PC-3 (cell line): ENCODE measurements around the gene CTAG1A.
"Not testable (repeated sequence)": the region's sequence is repeated elsewhere in the genome, so short reads cannot be mapped to it uniquely, and the experiment has no call there.

ENCODE experiments used
- CTCF ChIP-seq: fragments of 300-600 bp; sonication (generic); conservative IDR thresholded peaks from 2 replicates; pipeline ENCODE4 v1.5.1; 2017; ENCODE audit warnings: antibody characterized with exemption, low read depth, mild to moderate bottlenecking, low read length
- EZH2 ChIP-seq: fragments of 300-600 bp; sonication (generic); IDR thresholded peaks from one replicate; pipeline ENCODE4 v1.6.1; 2017; ENCODE audit warnings: antibody characterized with exemption, mild to moderate bottlenecking, low read length; ENCODE audit not compliant: unreplicated experiment
- EZH2phosphoT487 ChIP-seq: fragments of 300-600 bp; sonication (generic); IDR thresholded peaks from 2 replicates; pipeline ENCODE4 v1.6.1; 2018; ENCODE audit warnings: mild to moderate bottlenecking, antibody characterized with exemption, low read length, borderline replicate concordance

GRCh38 chrX:154582994-154583393, 1.9 kb upstream of the CTAG1A start:
- TF ChIP-seq CTCF, EZH2, EZH2phosphoT487: not testable (repeated sequence)
